Liver (tissue), 10 donors: ENCODE results near the gene AGAP4. TPM values are rescaled to one million over a fixed set of nuclear protein-coding genes. Genes with fewer than 3 reads are reported as not detected.
"Not testable (repeated sequence)": the region's sequence is repeated elsewhere in the genome, so short reads cannot be mapped to it uniquely, and the experiment has no call there.

Experiments used
- DNase-seq: peaks from one replicate; pipeline ENCODE4 v3.0.0-alpha.2; 2017; ENCODE audit warnings: low spot score
- H3K27ac ChIP-seq, 2 donors: one replicate each; pipeline ENCODE4 v1.7.0; 2013; ENCODE audit warnings: inconsistent platforms in 2 of 2, low read length in 2 of 2, control low read depth in 1 of 2, low read depth in 1 of 2, mild to moderate bottlenecking in 1 of 2
- H3K27me3 ChIP-seq, 4 donors: one replicate each; pipeline versions ENCODE4 v1.6.1 to v1.7.0; 2013; ENCODE audit warnings: low read length in 3 of 4, inconsistent platforms in 1 of 4, mild to moderate bottlenecking in 1 of 4, moderate library complexity in 1 of 4; ENCODE audit not compliant: control insufficient read depth in 4 of 4, insufficient read depth in 4 of 4
- H3K36me3 ChIP-seq, 4 donors: one replicate each; pipeline versions ENCODE4 v1.6.1 to v1.7.0; 2013; ENCODE audit warnings: low read length in 3 of 4, mild to moderate bottlenecking in 3 of 4, low read depth in 1 of 4, moderate library complexity in 1 of 4; ENCODE audit not compliant: control insufficient read depth in 4 of 4, insufficient read depth in 3 of 4
- H3K4me1 ChIP-seq, 4 donors: one replicate each; pipeline versions ENCODE4 v1.6.1 to v1.7.0; 2013; ENCODE audit warnings: low read length in 3 of 4, mild to moderate bottlenecking in 3 of 4, moderate library complexity in 1 of 4; ENCODE audit not compliant: control insufficient read depth in 4 of 4, insufficient read depth in 4 of 4
- H3K4me3 ChIP-seq, 3 donors: one replicate each; pipeline versions ENCODE4 v1.6.1 to v1.7.0; 2013; ENCODE audit warnings: low read length in 3 of 3, control low read depth in 1 of 3, low read depth in 1 of 3, mild to moderate bottlenecking in 1 of 3
- H3K9ac ChIP-seq, 2 donors: one replicate each; pipeline ENCODE4 v1.7.0; 2013; ENCODE audit warnings: low read length in 2 of 2, mild to moderate bottlenecking in 2 of 2, moderate library complexity in 2 of 2, control low read depth in 1 of 2, low read depth in 1 of 2
- H3K9me3 ChIP-seq, 4 donors: one replicate each; pipeline versions ENCODE4 v1.6.1 to v1.7.0; 2013; ENCODE audit warnings: low read length in 3 of 4; ENCODE audit not compliant: control insufficient read depth in 4 of 4
- WGBS: extraction: QIAGEN DNeasy Blood & Tissue Kit; methylation state at CpG from one replicate; pipeline ENCODE4 v1.1.7; 2013; 5-methylcytosine and 5-hydroxymethylcytosine counted together
- polyA plus RNA-seq, 2 donors: library from polyadenylated mRNA; stranded (reverse) in 1 of 2; unstranded in 1 of 2; fragments of 200-250 nt in 1 of 2; fragments of >200 nt in 1 of 2; fragmentation: Nextera tagmentation in 1 of 2; extraction: Ambion mirVana in 1 of 2; gene quantifications; one replicate each; pipeline versions ENCODE4 v1.2.1 to v1.2.3, GENCODE V29; 2013 to 2015
- small RNA-seq: library from RNA; depleted of rRNA; stranded (forward); fragments of <200 nt; gene quantifications from one replicate; pipeline ENCODE3, GENCODE V24; 2014
- total RNA-seq, 2 donors: library from RNA; depleted of rRNA; stranded (reverse); fragments of >200 nt; gene quantifications; one replicate each; pipeline ENCODE4 v1.2.3, GENCODE V29; 2014
- donor health status: healthy.
- donor health status: healthy.
- donor health status: healthy.
- donor health status: healthy.
- donor health status: healthy.

Gene AGAP4
- total and polyA plus RNA-seq, 4 donors, result 1.9 to 6.6 (median 4.2) TPM

DNA sequence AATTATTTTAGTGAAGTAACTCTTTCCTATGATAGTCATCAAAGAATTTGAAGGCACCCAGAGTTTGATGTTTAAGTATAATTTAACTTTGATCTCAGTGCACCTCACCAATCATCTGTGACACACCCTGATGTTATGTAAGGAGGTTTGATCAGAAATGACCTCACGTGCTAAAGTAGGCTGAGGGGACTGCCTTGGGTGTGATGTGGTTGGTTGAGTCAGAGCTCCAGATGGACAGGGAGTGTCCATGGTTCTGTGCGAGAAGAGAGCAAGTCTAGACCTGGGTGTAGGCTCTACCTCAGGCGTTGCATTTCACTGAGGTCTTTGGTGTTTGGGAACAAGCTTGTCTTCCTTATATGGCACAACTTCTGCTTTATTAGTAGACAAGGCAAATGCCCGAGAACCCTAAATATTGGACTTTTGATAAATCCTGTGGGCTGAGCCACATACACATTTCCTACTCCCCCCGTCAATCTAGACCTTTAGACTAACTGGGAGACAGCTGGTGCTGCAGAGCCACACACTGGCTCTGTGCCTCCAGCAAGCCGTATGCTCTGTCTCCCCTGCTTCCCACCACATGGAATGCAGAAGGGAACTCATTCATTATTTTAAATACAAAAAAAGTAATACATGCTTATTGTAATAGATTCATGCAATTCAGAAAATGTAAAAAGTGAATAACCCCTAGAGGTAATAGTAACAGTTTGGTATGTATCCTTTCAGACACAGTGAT, 56.4 kb downstream of the AGAP4 start:
- not testable (repeated sequence) for H3K9me3 ChIP-seq, H3K27me3 ChIP-seq, H3K4me1 ChIP-seq, H3K4me3 ChIP-seq, H3K9ac ChIP-seq, H3K27ac ChIP-seq, DNase-seq
- WGBS, result 92% methylated on average over 4 of the region's 6 CpGs
- peaks cover 3 to 22% (median 8%) of the 10 kb centered on the region in 4 donors for H3K36me3 ChIP-seq

- not testable (repeated sequence) for H3K9me3 ChIP-seq, H3K27me3 ChIP-seq, H3K27ac ChIP-seq, H3K4me3 ChIP-seq, DNase-seq, H3K4me1 ChIP-seq, H3K9ac ChIP-seq
- whole genome bisulfite sequencing, result 98% methylated on average over 8 of the region's 8 CpGs
- peaks cover 4 to 26% (median 9%) of the 10 kb centered on the region in 4 donors for H3K36me3 ChIP-seq
These were observed 57.3 kb downstream of the AGAP4 start for GRCh38 chr10:45789991-45790390.

DNA sequence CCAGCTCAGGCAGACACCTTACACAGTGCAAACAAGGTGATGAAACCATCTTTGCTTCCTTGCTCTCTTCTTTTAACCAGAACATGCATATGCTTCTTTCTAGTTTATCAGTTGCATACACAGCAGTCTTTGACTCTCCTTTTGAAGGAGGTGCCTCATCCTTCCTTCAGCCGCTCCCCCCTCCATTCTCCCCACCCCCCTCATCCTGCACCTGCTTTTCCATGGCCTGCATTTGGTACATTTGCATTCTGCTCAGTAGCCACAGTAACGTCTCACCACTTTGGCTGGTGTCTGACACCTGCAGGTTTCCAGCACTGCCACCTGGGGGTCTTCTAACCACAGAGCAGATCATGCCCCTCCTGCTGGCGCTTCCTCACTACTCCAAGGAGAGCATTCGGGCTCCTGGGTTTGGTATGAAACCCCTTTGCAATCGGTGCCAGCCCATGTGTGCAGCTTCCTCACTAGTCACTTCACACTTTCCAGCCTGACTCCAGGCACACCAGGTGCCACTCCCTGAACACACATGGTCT, 60.0 kb downstream of the AGAP4 start:
- WGBS, result 85% methylated on average over 1 of the region's 5 CpGs
- H3K36me3 ChIP-seq, result peaks cover 4 to 26% (median 9%) of the 10 kb centered on the region in 4 donors
- H3K4me1 ChIP-seq, H3K27ac ChIP-seq, H3K9me3 ChIP-seq, H3K27me3 ChIP-seq, DNase-seq, H3K9ac ChIP-seq, H3K4me3 ChIP-seq: not testable (repeated sequence)

- H3K9me3 ChIP-seq, H3K27ac ChIP-seq, DNase-seq, H3K4me1 ChIP-seq, H3K9ac ChIP-seq, H3K4me3 ChIP-seq, H3K27me3 ChIP-seq: not testable (repeated sequence)
- peaks cover 4 to 26% (median 9%) of the 10 kb centered on the region in 4 donors for H3K36me3 ChIP-seq
- 88% methylated on average over 1 of the region's 1 CpG for WGBS
These were observed 61.1 kb downstream of the AGAP4 start for GRCh38 chr10:45786217-45786616.

Small RNA genes within 50 kb of the gene (small RNA-seq; reads per million reads assigned to genes)
- gene AC012044.1, result not detected
- not detected for gene RNA5SP310

Other genes starting within 250 kb of the AGAP4 start
- 10 to 100 TPM; 11.4 to 15.7 TPM for gene ZFAND4, start 174.7 kb downstream of the AGAP4 start, total RNA-seq
- 1 to 10 TPM; 3.2 to 4.6 TPM for gene ZFAND4, start 174.7 kb downstream of the AGAP4 start, polyA plus RNA-seq
- gene WASHC2C, start 120.2 kb downstream of the AGAP4 start, total RNA-seq, result 10 to 100 TPM; 15.2 to 27.3 TPM
- gene WASHC2C, start 120.2 kb downstream of the AGAP4 start, polyA plus RNA-seq, result 1 to 10 TPM; 7.8 to 8.9 TPM
- 10 to 100 TPM; 42.7 to 42.8 TPM for gene TIMM23, start 125.0 kb upstream of the AGAP4 start, total RNA-seq
- 10 to 100 TPM; 41.8 to 66.8 TPM for gene TIMM23, start 125.0 kb upstream of the AGAP4 start, polyA plus RNA-seq
- 100 to 1,000 TPM; 224 to 746 TPM for gene NCOA4, start 183.1 kb upstream of the AGAP4 start, total RNA-seq
- 100 to 1,000 TPM in 1 of 2 donors, 10 to 100 TPM in 1; 71.9 to 112 TPM for gene NCOA4, start 183.1 kb upstream of the AGAP4 start, polyA plus RNA-seq
- not detected for gene MSMB, start 198.8 kb upstream of the AGAP4 start, total RNA-seq
- gene MSMB, start 198.8 kb upstream of the AGAP4 start, polyA plus RNA-seq, result not detected